Astrocyte (in vitro differentiated cells and primary cell): ENCODE data around the gene LCN1. TPM values are rescaled to one million over a fixed set of nuclear protein-coding genes. Genes with fewer than 3 reads are reported as not detected.

Experiments
- DNase-seq: peaks from one replicate; pipeline ENCODE4 v3.0.0-alpha.2; 2010; ENCODE audit warnings: low read depth
- FAIRE-seq: peaks from 2 replicates; lab custom pipeline; 2011; peaks lifted over from hg19 to GRCh38; lab: Jason Lieb, UNC
- H2AFZ ChIP-seq: 2 replicates; pipeline ENCODE4 v1.6.0; 2012; ENCODE audit warnings: low read depth, low read length, inconsistent platforms
- H3K27ac ChIP-seq: 2 replicates; pipeline ENCODE4 v1.5.1; 2011; ENCODE audit warnings: low read depth, low read length, inconsistent platforms
- H3K27me3 ChIP-seq: 2 replicates; pipeline ENCODE4 v1.6.0; 2011; ENCODE audit warnings: low read length, inconsistent platforms; ENCODE audit not compliant: insufficient read depth
- H3K36me3 ChIP-seq: 2 replicates; pipeline ENCODE4 v1.5.1; 2011; ENCODE audit warnings: low read length, inconsistent platforms; ENCODE audit not compliant: insufficient read depth
- H3K4me1 ChIP-seq: 2 replicates; pipeline ENCODE4 v1.5.1; 2011; ENCODE audit warnings: low read length, inconsistent platforms; ENCODE audit not compliant: insufficient read depth
- H3K4me2 ChIP-seq: 2 replicates; pipeline ENCODE4 v1.6.0; 2012; ENCODE audit warnings: low read length, inconsistent platforms
- H3K4me3 ChIP-seq: 2 replicates; pipeline ENCODE4 v1.5.1; 2011; ENCODE audit warnings: low read depth, mild to moderate bottlenecking, low read length, inconsistent platforms; ENCODE audit not compliant: insufficient read depth
- H3K79me2 ChIP-seq: 2 replicates; pipeline ENCODE4 v1.6.0; 2012; ENCODE audit warnings: mild to moderate bottlenecking, low read length, inconsistent platforms; ENCODE audit not compliant: insufficient read depth
- H3K9ac ChIP-seq: 2 replicates; pipeline ENCODE4 v1.6.0; 2012; ENCODE audit warnings: mild to moderate bottlenecking, low read length, inconsistent platforms
- H3K9me3 ChIP-seq: 2 replicates; pipeline ENCODE4 v1.5.1; 2012; ENCODE audit warnings: low read depth, mild to moderate bottlenecking, low read length, inconsistent platforms; ENCODE audit not compliant: insufficient read depth
- H4K20me1 ChIP-seq: 2 replicates; pipeline ENCODE4 v1.6.0; 2012; ENCODE audit warnings: low read length, inconsistent platforms; ENCODE audit not compliant: insufficient read depth
- H3K27ac Mint-ChIP-seq: one replicate; pipeline ENCODE4 v1.8.0; 2021; ENCODE audit warnings: mild to moderate bottlenecking, mixed read lengths; ENCODE audit not compliant: unreplicated experiment
- H3K27me3 Mint-ChIP-seq: one replicate; pipeline ENCODE4 v1.8.0; 2021; ENCODE audit warnings: low read depth, mixed read lengths; ENCODE audit not compliant: unreplicated experiment
- H3K36me3 Mint-ChIP-seq: one replicate; pipeline ENCODE4 v1.8.0; 2021; ENCODE audit warnings: low read depth, mixed read lengths; ENCODE audit not compliant: unreplicated experiment
- H3K4me1 Mint-ChIP-seq: one replicate; pipeline ENCODE4 v1.8.0; 2021; ENCODE audit warnings: low read depth, mixed read lengths; ENCODE audit not compliant: unreplicated experiment
- H3K4me3 Mint-ChIP-seq: one replicate; pipeline ENCODE4 v1.8.0; 2021; ENCODE audit warnings: mild to moderate bottlenecking, moderate library complexity, mixed read lengths; ENCODE audit not compliant: unreplicated experiment
- H3K9me3 Mint-ChIP-seq: one replicate; pipeline ENCODE4 v1.8.0; 2021; ENCODE audit warnings: mild to moderate bottlenecking, mixed read lengths; ENCODE audit not compliant: unreplicated experiment
- EZH2 ChIP-seq: IDR thresholded peaks from 2 replicates; pipeline ENCODE4 v1.6.1; 2012; ENCODE audit warnings: mild to moderate bottlenecking, low read length, inconsistent platforms; ENCODE audit not compliant: insufficient read depth
- total RNA-seq: library from RNA; stranded (reverse); gene quantifications from 2 replicates; pipeline ENCODE4 v1.2.1, GENCODE V29; 2021
- TF ChIP-seq, protein P1 (sequence below): IDR thresholded peaks from 2 replicates; pipeline ENCODE4 v1.5.1; 2011; ENCODE audit warnings: low read depth, mild to moderate bottlenecking, inconsistent platforms, low read length, moderate library complexity; ENCODE audit not compliant: insufficient read depth

Gene LCN1
- total RNA-seq, 1 donor from 2014 or later = not detected

DNA sequence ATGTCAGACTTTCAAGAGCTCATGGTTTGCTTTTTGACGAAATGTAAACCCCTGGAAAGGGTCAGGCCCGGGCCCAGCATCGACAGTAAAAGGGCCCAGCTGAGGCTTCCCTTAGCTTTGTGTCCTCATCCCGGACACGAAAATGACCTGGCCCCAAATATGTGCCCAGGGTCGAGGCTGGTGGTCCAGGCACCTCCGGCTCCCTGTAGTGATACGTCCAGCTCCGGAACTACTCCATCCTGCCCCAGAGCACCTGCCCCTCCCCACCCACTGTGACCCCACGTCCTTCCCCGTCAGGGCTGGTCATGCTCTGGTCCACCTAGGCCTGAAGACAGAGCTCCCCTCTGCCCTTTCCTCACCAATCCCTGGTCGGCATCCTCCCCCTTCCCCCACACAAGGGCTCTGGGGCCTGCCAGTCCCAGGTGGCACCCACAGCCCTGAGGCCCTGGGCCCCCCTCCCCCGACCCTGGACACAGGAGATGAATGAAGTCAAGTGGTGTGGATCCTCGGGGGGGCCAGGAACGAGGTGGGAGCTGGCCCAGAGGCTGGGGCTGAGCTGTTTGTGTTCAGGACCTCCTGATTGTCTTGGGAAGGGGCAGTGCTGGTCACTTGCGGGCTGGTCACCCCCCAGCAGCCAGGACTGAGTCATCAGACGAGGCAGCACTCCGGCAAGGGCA lies 30.9 kb downstream of the LCN1 start:
- TF ChIP-seq, protein P1, sequence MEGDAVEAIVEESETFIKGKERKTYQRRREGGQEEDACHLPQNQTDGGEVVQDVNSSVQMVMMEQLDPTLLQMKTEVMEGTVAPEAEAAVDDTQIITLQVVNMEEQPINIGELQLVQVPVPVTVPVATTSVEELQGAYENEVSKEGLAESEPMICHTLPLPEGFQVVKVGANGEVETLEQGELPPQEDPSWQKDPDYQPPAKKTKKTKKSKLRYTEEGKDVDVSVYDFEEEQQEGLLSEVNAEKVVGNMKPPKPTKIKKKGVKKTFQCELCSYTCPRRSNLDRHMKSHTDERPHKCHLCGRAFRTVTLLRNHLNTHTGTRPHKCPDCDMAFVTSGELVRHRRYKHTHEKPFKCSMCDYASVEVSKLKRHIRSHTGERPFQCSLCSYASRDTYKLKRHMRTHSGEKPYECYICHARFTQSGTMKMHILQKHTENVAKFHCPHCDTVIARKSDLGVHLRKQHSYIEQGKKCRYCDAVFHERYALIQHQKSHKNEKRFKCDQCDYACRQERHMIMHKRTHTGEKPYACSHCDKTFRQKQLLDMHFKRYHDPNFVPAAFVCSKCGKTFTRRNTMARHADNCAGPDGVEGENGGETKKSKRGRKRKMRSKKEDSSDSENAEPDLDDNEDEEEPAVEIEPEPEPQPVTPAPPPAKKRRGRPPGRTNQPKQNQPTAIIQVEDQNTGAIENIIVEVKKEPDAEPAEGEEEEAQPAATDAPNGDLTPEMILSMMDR = no peak
- TF ChIP-seq EZH2 = no peak
- Histone ChIP-seq H3K9me3 (no peaks in the 10 kb centered on the region), H3K36me3 (no peaks in the 10 kb centered on the region), H3K4me3 (no peak overlapping the region), H3K79me2 (no peaks in the 10 kb centered on the region), H3K4me1 (no peaks in the 10 kb centered on the region), H3K27ac (no peak overlapping the region), H3K27me3 (no peaks in the 10 kb centered on the region), H3K4me2 (no peak overlapping the region), H2AFZ (no peak overlapping the region), H4K20me1 (no peaks in the 10 kb centered on the region), H3K9ac (no peak overlapping the region)
- FAIRE-seq (no peak), DNase-seq (no peak)
- Mint-ChIP-seq H3K27ac (no peak overlapping the region), H3K4me3 (no peak overlapping the region), H3K9me3 (peaks cover 7% of the 10 kb centered on the region), H3K36me3 (no peaks in the 10 kb centered on the region), H3K27me3 (peaks cover 14% of the 10 kb centered on the region), H3K4me1 (no peaks in the 10 kb centered on the region)

DNA sequence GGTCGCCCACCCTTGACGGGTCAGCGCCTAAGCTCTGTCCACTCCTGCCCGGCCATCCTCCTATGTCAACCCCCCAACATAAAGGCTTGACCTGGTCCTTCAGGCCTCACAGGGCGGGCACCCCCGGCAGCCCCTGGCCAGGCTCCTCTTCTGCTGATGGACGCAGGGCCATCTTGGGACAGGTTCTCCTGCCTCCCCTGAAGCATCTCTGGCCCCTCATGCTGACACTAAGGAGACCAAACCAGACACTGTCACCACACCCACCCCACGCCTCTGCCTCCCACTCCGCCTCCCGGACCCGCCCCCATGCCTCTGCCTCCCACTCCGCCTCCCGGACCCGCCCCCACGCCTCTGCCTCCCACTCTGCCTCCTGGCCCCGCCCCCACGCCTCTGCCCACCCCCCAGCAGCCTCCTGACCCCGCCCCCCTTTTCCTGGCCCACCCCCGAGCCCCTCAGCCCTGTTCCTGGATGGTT lies 31.5 kb downstream of the LCN1 start:
- no peaks in the 10 kb centered on the region for H3K4me1 Mint-ChIP-seq
- no peaks in the 10 kb centered on the region for H3K27me3 ChIP-seq
- H3K4me3 Mint-ChIP-seq = no peak overlapping the region
- H3K27me3 Mint-ChIP-seq = peaks cover 14% of the 10 kb centered on the region
- H3K27ac Mint-ChIP-seq = no peak overlapping the region
- H3K4me1 ChIP-seq = no peaks in the 10 kb centered on the region
- no peak overlapping the region for H2AFZ ChIP-seq
- peaks cover 7% of the 10 kb centered on the region for H3K9me3 Mint-ChIP-seq
- H3K27ac ChIP-seq = no peak overlapping the region
- no peaks in the 10 kb centered on the region for H3K9me3 ChIP-seq
- H3K79me2 ChIP-seq = no peaks in the 10 kb centered on the region
- FAIRE-seq = no peak
- H3K4me2 ChIP-seq = no peak overlapping the region
- DNase-seq = no peak
- TF ChIP-seq EZH2 = no peak
- TF ChIP-seq, protein P1 = no peak
- no peaks in the 10 kb centered on the region for H3K36me3 ChIP-seq
- no peaks in the 10 kb centered on the region for H3K36me3 Mint-ChIP-seq
- no peak overlapping the region for H3K4me3 ChIP-seq
- no peaks in the 10 kb centered on the region for H4K20me1 ChIP-seq
- H3K9ac ChIP-seq = no peak overlapping the region

DNA sequence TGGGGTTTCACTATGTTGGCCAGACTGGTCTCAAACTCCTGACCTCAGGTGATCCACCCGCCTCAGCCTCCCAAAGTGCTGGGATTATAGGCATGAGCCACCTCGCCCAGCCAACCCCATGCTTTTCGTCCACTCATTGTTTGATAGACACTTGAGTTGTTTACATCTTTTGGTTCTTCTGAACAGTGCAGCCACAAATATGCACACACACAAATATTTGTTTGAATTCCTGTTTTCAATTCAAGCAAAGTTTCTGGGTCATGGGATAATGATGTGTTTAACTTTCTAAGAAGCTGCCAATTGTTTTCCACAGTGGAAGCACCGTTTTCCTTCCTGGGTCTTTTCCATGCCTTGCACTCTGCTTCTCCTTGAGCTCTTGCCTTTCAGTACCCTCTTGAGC lies 33.5 kb downstream of the LCN1 start:
- H3K4me1 ChIP-seq = no peaks in the 10 kb centered on the region
- TF ChIP-seq, protein P1 = no peak
- TF ChIP-seq EZH2 = no peak
- H3K4me1 Mint-ChIP-seq = no peaks in the 10 kb centered on the region
- no peak overlapping the region for H3K27ac ChIP-seq
- no peaks in the 10 kb centered on the region for H3K79me2 ChIP-seq
- no peak overlapping the region for H3K4me3 Mint-ChIP-seq
- FAIRE-seq = no peak
- H3K36me3 ChIP-seq = no peaks in the 10 kb centered on the region
- H3K4me3 ChIP-seq = no peak overlapping the region
- no peak for DNase-seq
- H3K27ac Mint-ChIP-seq = no peak overlapping the region
- no peaks in the 10 kb centered on the region for H3K36me3 Mint-ChIP-seq
- H3K9me3 Mint-ChIP-seq = peaks cover 7% of the 10 kb centered on the region
- H3K27me3 Mint-ChIP-seq = peaks cover 18% of the 10 kb centered on the region
- no peak overlapping the region for H3K9ac ChIP-seq
- no peaks in the 10 kb centered on the region for H3K9me3 ChIP-seq
- no peaks in the 10 kb centered on the region for H4K20me1 ChIP-seq
- H3K27me3 ChIP-seq = no peaks in the 10 kb centered on the region
- H3K4me2 ChIP-seq = no peak overlapping the region
- H2AFZ ChIP-seq = no peak overlapping the region
